Sigmoid colon (tissue), 7 donors: ENCODE data around the gene NR1H2. TPM values are rescaled to one million over a fixed set of nuclear protein-coding genes. Genes with fewer than 3 reads are reported as not detected.

Source experiments
- DNase-seq: peaks from one replicate; pipeline ENCODE4 v3.0.0-alpha.2; 2019
- H3K27ac ChIP-seq, 4 donors: fragments of 200-600 bp; sonication (generic); one replicate each; pipeline ENCODE4 v1.5.1; 2016 to 2019; ENCODE audit warnings: mild to moderate bottlenecking in 1 of 4
- H3K27me3 ChIP-seq, 3 donors: fragments of 200-600 bp; sonication (generic); one replicate each; pipeline ENCODE4 v1.5.1; 2019; ENCODE audit warnings: mild to moderate bottlenecking in 1 of 3
- H3K36me3 ChIP-seq, 4 donors: fragments of 200-600 bp; sonication (generic); one replicate each; pipeline ENCODE4 v1.5.1; 2016 to 2019
- H3K4me1 ChIP-seq, 4 donors: fragments of 200-600 bp; sonication (generic); one replicate each; pipeline ENCODE4 v1.5.1; 2017 to 2019
- H3K4me3 ChIP-seq, 4 donors: fragments of 200-600 bp; sonication (generic); one replicate each; pipeline ENCODE4 v1.5.1; 2017 to 2019; ENCODE audit warnings: mild to moderate bottlenecking in 2 of 4, moderate library complexity in 1 of 4
- H3K9me3 ChIP-seq, 4 donors: fragments of 200-600 bp in 3 of 4; sonication (generic) in 3 of 4; one replicate each; pipeline versions ENCODE4 v1.5.1 to v1.6.1; 2013 to 2019
- EP300 ChIP-seq, 4 donors: sonication (generic); formaldehyde crosslinking; IDR thresholded peaks; one replicate each; pipeline ENCODE4 v1.6.1; 2017; ENCODE audit warnings: antibody characterized with exemption in 4 of 4
- POLR2A ChIP-seq, 2 donors: fragments of 450-650 bp; IDR thresholded peaks; one replicate each; pipeline ENCODE4 v1.6.1; 2016; ENCODE audit warnings: antibody characterized with exemption in 2 of 2, mild to moderate bottlenecking in 2 of 2, moderate library complexity in 2 of 2
- POLR2AphosphoS5 ChIP-seq, 4 donors: sonication (generic); formaldehyde crosslinking; IDR thresholded peaks; one replicate each; pipeline ENCODE4 v1.6.1; 2017; ENCODE audit warnings: antibody characterized with exemption in 4 of 4
- WGBS, 2 donors: extraction: QIAGEN DNeasy Blood & Tissue Kit; methylation state at CpG; one replicate each; pipeline ENCODE4 v1.1.7; 2013; 5-methylcytosine and 5-hydroxymethylcytosine counted together
- intact Hi-C: fragments of 100-400 bp; cut with DNase I; formaldehyde crosslinking; loops from one replicate; pipeline ENCODE4 v1.15.1; 2023
- polyA plus RNA-seq, 3 donors: library from polyadenylated mRNA; stranded (reverse); fragments of 200-250 nt; gene quantifications; one replicate each; pipeline ENCODE4 v1.2.3, GENCODE V29; 2013
- total RNA-seq, 4 donors: library from RNA; depleted of rRNA; stranded (reverse); fragments of >200 nt; gene quantifications; one replicate each; pipeline ENCODE4 v1.1.0, GENCODE V29; 2016
- TF ChIP-seq, protein P1 (sequence below), 4 experiments: fragments of 450-650 bp in 3 of 4; fragments of 200-600 bp in 1 of 4; IDR thresholded peaks; one replicate each; pipeline ENCODE4 v1.5.1; 2016 to 2019; ENCODE audit warnings: antibody characterized with exemption in 4 of 4, mild to moderate bottlenecking in 3 of 4, moderate library complexity in 2 of 4
- donor health status: healthy with polysubstance abuse.
- donor health status: Bipolar disorder and iron deficiency.
- donor health status: healthy.

The NR1H2 gene
- total and polyA plus RNA-seq, 7 donors, result 58.9 to 143 (median 92.5) TPM

DNA sequence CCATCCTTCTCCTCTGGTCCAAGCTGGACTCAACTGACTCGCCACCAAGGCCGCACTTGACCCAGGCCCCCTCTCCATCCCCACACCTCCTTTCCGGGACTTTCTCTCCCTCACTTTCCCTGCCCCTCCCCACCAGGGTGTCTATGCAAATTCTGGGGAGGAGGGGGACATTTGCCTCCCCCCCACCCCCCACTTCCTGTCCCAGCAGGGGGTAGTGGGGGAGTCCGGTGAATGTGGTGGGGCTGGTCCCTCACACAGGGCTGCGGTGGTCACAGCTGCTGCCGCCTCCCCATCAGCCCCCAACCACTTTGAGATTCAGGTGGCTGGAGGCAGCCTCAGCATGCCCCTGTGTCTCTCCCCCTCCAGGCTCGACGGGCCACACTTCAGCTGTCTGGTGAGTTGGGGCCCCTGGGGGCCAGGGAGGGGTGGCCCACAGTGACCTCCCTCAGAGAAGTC lies 43.4 kb downstream of the NR1H2 start:
- no peak overlapping the region for H3K27ac ChIP-seq
- H3K36me3 ChIP-seq, result no peaks in the 10 kb centered on the region
- H3K4me3 ChIP-seq, result no peak overlapping the region
- H3K27me3 ChIP-seq, result peaks cover 19 to 74% (median 62%) of the 10 kb centered on the region in 3 donors
- H3K9me3 ChIP-seq, result no peaks in the 10 kb centered on the region
- no peak for DNase-seq
- 16 to 32% methylated on average over 8 of the region's 8 CpGs for WGBS, 2 donors
- H3K4me1 ChIP-seq, result peaks cover 0 to 9% (median 7%) of the 10 kb centered on the region in 4 donors
- TF ChIP-seq EP300 (IDR thresholded peaks at IDR 0.05) (no peak), POLR2A (IDR thresholded peaks at IDR 0.05) (no peak), POLR2AphosphoS5 (IDR thresholded peaks at IDR 0.05) (no peak)
- TF ChIP-seq, protein P1, sequence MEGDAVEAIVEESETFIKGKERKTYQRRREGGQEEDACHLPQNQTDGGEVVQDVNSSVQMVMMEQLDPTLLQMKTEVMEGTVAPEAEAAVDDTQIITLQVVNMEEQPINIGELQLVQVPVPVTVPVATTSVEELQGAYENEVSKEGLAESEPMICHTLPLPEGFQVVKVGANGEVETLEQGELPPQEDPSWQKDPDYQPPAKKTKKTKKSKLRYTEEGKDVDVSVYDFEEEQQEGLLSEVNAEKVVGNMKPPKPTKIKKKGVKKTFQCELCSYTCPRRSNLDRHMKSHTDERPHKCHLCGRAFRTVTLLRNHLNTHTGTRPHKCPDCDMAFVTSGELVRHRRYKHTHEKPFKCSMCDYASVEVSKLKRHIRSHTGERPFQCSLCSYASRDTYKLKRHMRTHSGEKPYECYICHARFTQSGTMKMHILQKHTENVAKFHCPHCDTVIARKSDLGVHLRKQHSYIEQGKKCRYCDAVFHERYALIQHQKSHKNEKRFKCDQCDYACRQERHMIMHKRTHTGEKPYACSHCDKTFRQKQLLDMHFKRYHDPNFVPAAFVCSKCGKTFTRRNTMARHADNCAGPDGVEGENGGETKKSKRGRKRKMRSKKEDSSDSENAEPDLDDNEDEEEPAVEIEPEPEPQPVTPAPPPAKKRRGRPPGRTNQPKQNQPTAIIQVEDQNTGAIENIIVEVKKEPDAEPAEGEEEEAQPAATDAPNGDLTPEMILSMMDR (IDR thresholded peaks at IDR 0.05), result no peak
- intact Hi-C loops, result no loop called here

DNA sequence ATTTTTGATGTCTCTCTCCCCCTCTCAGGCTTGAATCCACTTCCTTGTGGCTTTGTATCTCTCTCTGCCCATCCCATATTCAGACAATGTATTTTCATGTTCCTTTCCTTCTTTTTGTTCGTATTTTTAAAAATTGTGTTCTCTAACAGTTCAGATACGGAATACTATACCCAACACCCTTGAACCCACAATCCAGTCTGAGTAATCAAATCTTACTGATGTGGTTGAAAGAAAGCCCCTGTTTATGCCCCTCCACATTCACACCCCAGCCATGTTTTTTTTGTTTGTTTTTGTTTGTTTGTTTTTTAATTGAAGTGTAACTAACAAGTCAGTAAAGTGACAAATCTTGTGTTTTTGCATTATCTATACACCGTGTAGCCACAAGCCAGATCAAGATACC lies 43.9 kb downstream of the NR1H2 start:
- H3K9me3 ChIP-seq, result no peaks in the 10 kb centered on the region
- H3K36me3 ChIP-seq, result no peaks in the 10 kb centered on the region
- no peak overlapping the region for H3K27ac ChIP-seq
- peaks cover 19 to 74% (median 62%) of the 10 kb centered on the region in 3 donors for H3K27me3 ChIP-seq
- TF ChIP-seq POLR2AphosphoS5 (IDR thresholded peaks at IDR 0.05) (no peak), POLR2A (IDR thresholded peaks at IDR 0.05) (no peak), EP300 (IDR thresholded peaks at IDR 0.05) (no peak)
- TF ChIP-seq, protein P1 (IDR thresholded peaks at IDR 0.05), result no peak
- H3K4me1 ChIP-seq, result peaks cover 0 to 9% (median 7%) of the 10 kb centered on the region in 4 donors
- DNase-seq, result no peak
- intact Hi-C loops, result no loop called here
- no peak overlapping the region for H3K4me3 ChIP-seq
- 45 to 48% methylated on average over 3 of the region's 3 CpGs for WGBS, 2 donors

DNA sequence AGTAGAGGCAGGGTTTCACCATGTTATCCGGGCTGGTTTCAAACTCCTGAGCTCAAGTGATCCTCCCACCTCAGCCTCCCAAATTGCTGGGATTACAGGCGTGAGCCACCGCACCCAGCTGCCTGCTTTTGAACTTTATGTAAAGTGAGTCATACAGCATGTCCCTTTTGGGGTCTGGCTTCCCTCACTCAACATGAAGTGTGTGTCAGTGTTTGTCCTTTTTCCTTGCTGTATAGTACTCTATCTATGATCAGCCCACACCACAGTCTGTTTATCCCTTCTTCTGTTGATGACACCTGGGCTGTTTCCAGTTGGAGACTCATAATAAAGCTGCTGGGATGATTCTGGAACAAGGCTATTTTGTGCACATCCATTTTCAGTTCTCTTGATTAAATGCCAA lies 44.6 kb downstream of the NR1H2 start:
- no peaks in the 10 kb centered on the region for H3K36me3 ChIP-seq
- no peaks in the 10 kb centered on the region for H3K9me3 ChIP-seq
- peaks cover 0 to 9% (median 7%) of the 10 kb centered on the region in 4 donors for H3K4me1 ChIP-seq
- TF ChIP-seq POLR2AphosphoS5 (IDR thresholded peaks at IDR 0.05) (no peak), EP300 (IDR thresholded peaks at IDR 0.05) (no peak), POLR2A (IDR thresholded peaks at IDR 0.05) (no peak)
- TF ChIP-seq, protein P1 (IDR thresholded peaks at IDR 0.05), result no peak
- peaks cover 19 to 74% (median 62%) of the 10 kb centered on the region in 3 donors for H3K27me3 ChIP-seq
- no peak for DNase-seq
- H3K27ac ChIP-seq, result no peak overlapping the region
- WGBS, 2 donors, result 49 to 66% methylated on average over 3 of the region's 3 CpGs
- intact Hi-C loops, result no loop called here
- no peak overlapping the region for H3K4me3 ChIP-seq

DNA sequence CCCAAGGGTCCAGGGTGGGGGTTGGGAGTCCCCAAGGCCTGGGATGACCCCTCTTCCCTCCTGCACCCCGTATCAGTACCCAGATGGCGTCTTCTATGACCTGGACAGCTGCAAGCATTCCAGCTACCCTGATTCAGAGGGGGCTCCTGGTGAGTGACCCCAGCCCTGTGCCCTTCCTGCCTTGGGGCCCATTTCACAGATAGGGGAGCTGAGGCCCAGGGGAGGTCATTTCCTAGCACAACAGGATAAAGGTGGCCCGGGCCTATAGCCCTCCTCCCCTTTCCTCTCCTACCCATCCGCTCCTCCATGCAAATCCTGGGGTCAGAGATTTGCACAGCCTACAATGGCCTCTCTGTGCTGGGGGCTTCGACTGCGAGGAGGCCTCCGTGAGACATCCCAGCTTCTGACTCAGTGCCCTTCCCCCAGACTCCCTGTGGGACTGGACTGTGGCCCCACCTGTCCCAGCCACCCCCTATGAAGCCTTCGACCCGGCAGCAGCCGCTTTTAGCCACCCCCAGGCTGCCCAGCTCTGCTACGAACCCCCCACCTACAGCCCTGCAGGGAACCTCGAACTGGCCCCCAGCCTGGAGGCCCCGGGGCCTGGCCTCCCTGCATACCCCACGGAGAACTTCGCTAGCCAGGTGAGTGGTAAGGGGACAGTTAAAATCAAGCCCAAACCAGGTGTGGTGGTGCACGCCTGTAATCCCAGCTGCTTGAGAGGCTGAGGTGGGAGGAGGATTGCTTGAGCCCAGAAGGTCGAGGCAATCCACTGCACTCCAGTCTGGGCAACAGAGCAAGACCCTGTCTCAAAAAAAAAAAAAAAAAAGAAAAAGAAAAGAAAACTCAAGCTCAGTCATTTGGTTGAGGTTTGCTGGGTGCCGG lies 46.4 kb downstream of the NR1H2 start:
- peaks cover 0 to 10% (median 7%) of the 10 kb centered on the region in 4 donors for H3K4me1 ChIP-seq
- no peak for TF ChIP-seq EP300 (IDR thresholded peaks at IDR 0.05)
- TF ChIP-seq POLR2A (IDR thresholded peaks at IDR 0.05), result no peak
- TF ChIP-seq, protein P1 (IDR thresholded peaks at IDR 0.05), result no peak
- no peak for TF ChIP-seq POLR2AphosphoS5 (IDR thresholded peaks at IDR 0.05)
- no peaks in the 10 kb centered on the region for H3K9me3 ChIP-seq
- WGBS, 2 donors, result 86 to 88% methylated on average over 18 of the region's 18 CpGs
- intact Hi-C loops, result no loop called here
- H3K4me3 ChIP-seq, result no peak overlapping the region
- no peak overlapping the region for H3K27ac ChIP-seq
- no peak for DNase-seq
- H3K27me3 ChIP-seq, result peaks cover 19 to 62% (median 60%) of the 10 kb centered on the region in 3 donors
- H3K36me3 ChIP-seq, result no peaks in the 10 kb centered on the region
